K562 (cell line): ENCODE measurements around the gene CHRDL2. TPM values are rescaled to one million over a fixed set of nuclear protein-coding genes. Genes with fewer than 3 reads are reported as not detected.

Experiments used
- ATAC-seq: fragments of 200-7000 bp; cut with Tn5 transposase; 3 replicates; pipeline ENCODE4 v1.9.1; 2020; ENCODE audit warnings: moderate library complexity
- BruUV-seq: library from RNA; stranded (reverse); fragments of 400-500 nt; replicated peaks from 2 replicates; lab custom pipeline; 2021; lab: Mats Ljungman, UMichigan
- CTCF ChIA-PET: fragments of 300-600 bp; formaldehyde crosslinking; extraction: SDS; loops from one replicate; lab custom pipeline; 2021; ENCODE audit warnings: low intra/inter-chr PET ratio; lab: Yijun Ruan, JAX
- POLR2A ChIA-PET: fragments of 300-600, 350-650 bp; sonication (Branson Sonifier 250); formaldehyde crosslinking; extraction: SDS; loops from one replicate; lab custom pipeline; 2021; ENCODE audit warnings: antibody characterized with exemption, inconsistent platforms; lab: Yijun Ruan, JAX
- DNase-seq, 4 experiments: peaks; one replicate each; pipeline versions ENCODE4 v3.0.0 to v3.0.0-alpha.2; 2011 to 2018; ENCODE audit warnings: low spot score in 3 of 4, mixed read lengths in 3 of 4; ENCODE audit errors: extremely low read depth in 1 of 4
- FAIRE-seq: peaks from 2 replicates; lab custom pipeline; 2011; peaks lifted over from hg19 to GRCh38; lab: Jason Lieb, UNC
- H2AFZ ChIP-seq: 2 replicates; pipeline ENCODE4 v1.6.0; 2011; ENCODE audit warnings: low read depth, low read length, control low read depth, inconsistent platforms
- H3K27ac ChIP-seq: fragments of 200-600 bp; 3 replicates; pipeline ENCODE4 v1.8.0; 2011; ENCODE audit warnings: low read depth, mild to moderate bottlenecking, control low read depth, inconsistent platforms, low read length, moderate library complexity, mixed read lengths; ENCODE audit errors: extremely low read depth
- H3K27me3 ChIP-seq, 2 experiments: fragments of 300-600 bp in 1 of 2; 2 replicates in 1 of 2; 3 replicates in 1 of 2; pipeline versions ENCODE4 v1.6.0 to v1.8.0; 2011; ENCODE audit warnings: inconsistent platforms in 2 of 2, low read length in 2 of 2, mild to moderate bottlenecking in 1 of 2, mixed read lengths in 1 of 2, moderate library complexity in 1 of 2; ENCODE audit not compliant: control insufficient read depth in 2 of 2, insufficient read depth in 2 of 2
- H3K36me3 ChIP-seq: fragments of 300-600 bp; 3 replicates; pipeline ENCODE4 v1.8.0; 2011; ENCODE audit warnings: mild to moderate bottlenecking, low read length, inconsistent platforms; ENCODE audit not compliant: control insufficient read depth, insufficient read depth
- H3K4me1 ChIP-seq, 2 experiments: fragments of 200-600 bp in 1 of 2; replicated peaks in 1 of 2; 2 replicates in 1 of 2; 3 replicates in 1 of 2; pipeline versions ENCODE4 v1.5.1 to v1.8.0; 2011; ENCODE audit warnings: inconsistent platforms in 2 of 2, low read length in 2 of 2, mild to moderate bottlenecking in 1 of 2, mixed read lengths in 1 of 2, moderate library complexity in 1 of 2; ENCODE audit not compliant: control insufficient read depth in 2 of 2, insufficient read depth in 2 of 2
- H3K4me2 ChIP-seq: 2 replicates; pipeline ENCODE4 v1.6.1; 2011; ENCODE audit warnings: low read length, control low read depth, inconsistent platforms, mixed read lengths; ENCODE audit not compliant: insufficient read depth
- H3K4me3 ChIP-seq: fragments of 200-600 bp; sonication (generic), shearing (Covaris generic); 2 replicates; pipeline ENCODE4 v1.5.1; 2016; ENCODE audit warnings: control low read depth, inconsistent platforms
- H3K79me2 ChIP-seq: fragments of 200-600 bp; 3 replicates; pipeline ENCODE4 v1.8.0; 2011; ENCODE audit warnings: low read length, inconsistent platforms; ENCODE audit not compliant: control insufficient read depth, insufficient read depth
- H3K9ac ChIP-seq, 2 experiments: 2 replicates each; pipeline versions ENCODE4 v1.6.0 to v1.6.1; 2011; ENCODE audit warnings: low read depth in 2 of 2, low read length in 2 of 2, control low read depth in 1 of 2, inconsistent platforms in 1 of 2, mild to moderate bottlenecking in 1 of 2, mixed read lengths in 1 of 2; ENCODE audit not compliant: insufficient read depth in 1 of 2
- H3K9me1 ChIP-seq: one replicate; pipeline ENCODE4 v1.6.0; 2011; ENCODE audit warnings: inconsistent platforms, mild to moderate bottlenecking, low read length, moderate library complexity; ENCODE audit not compliant: control insufficient read depth, insufficient read depth
- H3K9me3 ChIP-seq: replicated peaks from 2 replicates; pipeline ENCODE4 v1.5.1; 2011; ENCODE audit warnings: low read depth, low read length, inconsistent platforms; ENCODE audit not compliant: control insufficient read depth, insufficient read depth
- H4K20me1 ChIP-seq: replicated peaks from 2 replicates; pipeline ENCODE4 v1.6.1; 2011; ENCODE audit warnings: low read length, inconsistent platforms, mixed read lengths; ENCODE audit not compliant: control insufficient read depth, insufficient read depth
- HDAC2 ChIP-seq: fragments of 450-650 bp; IDR thresholded peaks from 2 replicates; pipeline ENCODE4 v1.6.1; 2016; ENCODE audit warnings: mild to moderate bottlenecking
- HMG20A ChIP-seq: fragments of 450-650 bp; formaldehyde crosslinking; conservative IDR thresholded peaks from 2 replicates; pipeline ENCODE4 v1.4.0; 2020; ENCODE audit warnings: mild to moderate bottlenecking, mixed read lengths
- NR2C1 ChIP-seq, 2 experiments: fragments of 450-650 bp; IDR thresholded peaks; 2 replicates each; pipeline ENCODE4 v1.6.1; 2017; ENCODE audit warnings: mild to moderate bottlenecking in 2 of 2, antibody characterized with exemption in 1 of 2, inconsistent platforms in 1 of 2, missing compliant biosample characterization in 1 of 2, missing genetic modification characterization in 1 of 2
- XRCC4 ChIP-seq: IDR thresholded peaks from one replicate; pipeline ENCODE4 v1.6.1; 2011; ENCODE audit not compliant: insufficient read depth, insufficient read length; ENCODE audit errors: extremely low read depth
- WGBS: fragments of 100-300 bp; shearing (Covaris generic); methylation state at CpG from one replicate; pipeline ENCODE4 v1.1.6; 2016; ENCODE audit warnings: low coverage, mixed read lengths; ENCODE audit not compliant: insufficient coverage; ENCODE audit errors: missing lambda C conversion rate; 5-methylcytosine and 5-hydroxymethylcytosine counted together
- in situ Hi-C: fragments of 300-500 bp; cut with MboI; formaldehyde crosslinking; loops from 4 replicates; pipeline ENCODE4 v1.15.0; 2018; ENCODE audit warnings: inconsistent platforms, mixed read lengths
- intact Hi-C: fragments of 100-400 bp; cut with micrococcal nuclease; formaldehyde crosslinking; loops from 2 replicates; pipeline ENCODE4 v1.14.2; 2022
- polyA plus RNA-seq, 8 experiments: library from polyadenylated mRNA; depleted of rRNA in 4 of 8; stranded (reverse) in 5 of 8; unstranded in 3 of 8; fragments of >200 nt; fragmentation: Nextera tagmentation in 2 of 8; fragmentation: Illumina TruSeq in 1 of 8; extraction: Ambion mirVana in 2 of 8; extraction: Trizol in 1 of 8; gene quantifications; 2 replicates each; pipeline versions ENCODE4 v1.2.1 to v1.2.3, GENCODE V29; 2011 to 2014; ENCODE audit warnings: inconsistent platforms in 1 of 8, missing spikeins in 1 of 8
- total RNA-seq, 7 experiments: library from RNA; depleted of rRNA in 6 of 7; stranded (reverse); fragments of >200 nt in 6 of 7; fragmentation: Illumina TruSeq in 2 of 7; extraction: Trizol in 2 of 7; gene quantifications; 2 replicates each; pipeline versions ENCODE4 v1.2.1 to v1.2.3, GENCODE V29; 2011 to 2021; ENCODE audit warnings: low replicate concordance in 1 of 7
- TF ChIP-seq, protein P1 (sequence below): fragments of 250-450 bp; sonication (Bioruptor Pico); IDR thresholded peaks from 2 replicates; pipeline ENCODE4 v1.4.0; 2020; ENCODE audit warnings: mild to moderate bottlenecking, moderate library complexity, borderline replicate concordance

Gene CHRDL2
- total and polyA plus RNA-seq, 9 of the 15 experiments (the other 6 are each of a cell fraction or from before 2014, with no cell fraction given) = not detected

DNA sequence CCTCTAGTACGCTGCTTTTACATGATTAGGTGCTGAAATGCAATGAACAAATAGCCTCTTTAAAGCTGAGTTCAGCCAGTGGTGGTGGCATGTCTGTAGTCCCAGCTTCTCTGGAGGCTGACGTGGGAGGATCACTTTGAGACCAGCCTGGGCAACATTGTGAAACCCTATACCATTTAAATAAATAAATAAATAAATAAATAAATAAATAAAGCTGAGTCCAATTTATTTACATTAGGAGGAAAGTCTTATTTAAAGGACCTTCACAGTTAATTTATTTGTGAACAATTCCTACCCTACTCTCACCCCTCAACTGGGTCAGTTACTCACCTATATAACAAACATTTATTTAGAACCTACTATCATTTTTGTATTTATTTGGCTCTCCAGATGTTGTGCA lies 4.8 kb upstream of the CHRDL2 start:
- no peaks in the 10 kb centered on the region for H3K9me1 ChIP-seq
- 4% methylated on average over 2 of the region's 2 CpGs for WGBS
- POLR2A ChIA-PET = no interaction called here
- H2AFZ ChIP-seq = no peak overlapping the region
- no peak overlapping the region for H3K4me2 ChIP-seq
- peaks cover 21 to 41% of the 10 kb centered on the region in 2 experiments for H3K27me3 ChIP-seq
- H3K4me1 ChIP-seq = peaks cover 0 to 4% of the 10 kb centered on the region in 2 experiments; a peak in 1 of 5 replicates
- intact Hi-C loops = loop anchor here (10.0 kb wide), 1 partner anchor 281 kb away; no protein-coding TSS in a partner anchor
- H3K79me2 ChIP-seq = no peaks in the 10 kb centered on the region
- H3K36me3 ChIP-seq = no peaks in the 10 kb centered on the region
- H4K20me1 ChIP-seq = no peaks in the 10 kb centered on the region; the same call in 1 of the 2 replicates
- no peak for DNase-seq
- ATAC-seq = no peak
- H3K9ac ChIP-seq = no peak overlapping the region
- no TSS peak for BruUV-seq
- H3K4me3 ChIP-seq = no peak overlapping the region
- no peak for FAIRE-seq
- TF ChIP-seq XRCC4 (no peak), NR2C1 (IDR thresholded peaks at IDR 0.05) (no peak), NR2C1 (tag; IDR thresholded peaks at IDR 0.05) (no peak), HMG20A (CRISPR knock-in tag) (no peak), HDAC2 (no peak)
- TF ChIP-seq, protein P1, sequence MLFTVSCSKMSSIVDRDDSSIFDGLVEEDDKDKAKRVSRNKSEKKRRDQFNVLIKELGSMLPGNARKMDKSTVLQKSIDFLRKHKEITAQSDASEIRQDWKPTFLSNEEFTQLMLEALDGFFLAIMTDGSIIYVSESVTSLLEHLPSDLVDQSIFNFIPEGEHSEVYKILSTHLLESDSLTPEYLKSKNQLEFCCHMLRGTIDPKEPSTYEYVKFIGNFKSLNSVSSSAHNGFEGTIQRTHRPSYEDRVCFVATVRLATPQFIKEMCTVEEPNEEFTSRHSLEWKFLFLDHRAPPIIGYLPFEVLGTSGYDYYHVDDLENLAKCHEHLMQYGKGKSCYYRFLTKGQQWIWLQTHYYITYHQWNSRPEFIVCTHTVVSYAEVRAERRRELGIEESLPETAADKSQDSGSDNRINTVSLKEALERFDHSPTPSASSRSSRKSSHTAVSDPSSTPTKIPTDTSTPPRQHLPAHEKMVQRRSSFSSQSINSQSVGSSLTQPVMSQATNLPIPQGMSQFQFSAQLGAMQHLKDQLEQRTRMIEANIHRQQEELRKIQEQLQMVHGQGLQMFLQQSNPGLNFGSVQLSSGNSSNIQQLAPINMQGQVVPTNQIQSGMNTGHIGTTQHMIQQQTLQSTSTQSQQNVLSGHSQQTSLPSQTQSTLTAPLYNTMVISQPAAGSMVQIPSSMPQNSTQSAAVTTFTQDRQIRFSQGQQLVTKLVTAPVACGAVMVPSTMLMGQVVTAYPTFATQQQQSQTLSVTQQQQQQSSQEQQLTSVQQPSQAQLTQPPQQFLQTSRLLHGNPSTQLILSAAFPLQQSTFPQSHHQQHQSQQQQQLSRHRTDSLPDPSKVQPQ (CRISPR knock-in tag) = no peak
- in situ Hi-C loops = no loop called here
- no peak overlapping the region for H3K27ac ChIP-seq
- CTCF ChIA-PET = no interaction called here
- H3K9me3 ChIP-seq = no peaks in the 10 kb centered on the region; the same call in 1 of the 2 replicates
